Peyer's patch (tissue), 4 donors: ENCODE measurements around the gene TMEM217. TPM values are rescaled to one million over a fixed set of nuclear protein-coding genes. Genes with fewer than 3 reads are reported as not detected.

ENCODE experiments used
- DNase-seq, 3 donors: peaks; one replicate each; pipeline ENCODE4 v3.0.0-alpha.2; 2017 to 2019
- H3K27ac ChIP-seq, 4 donors: fragments of 200-600 bp; sonication (generic); one replicate each; pipeline ENCODE4 v1.5.1; 2016 to 2019
- H3K27me3 ChIP-seq, 2 donors: fragments of 200-600 bp; sonication (generic); one replicate each; pipeline ENCODE4 v1.5.1; 2019
- H3K36me3 ChIP-seq, 3 donors: fragments of 200-600 bp; sonication (generic); one replicate each; pipeline ENCODE4 v1.5.1; 2016 to 2019
- H3K4me1 ChIP-seq, 4 donors: fragments of 200-600 bp; sonication (generic); one replicate each; pipeline ENCODE4 v1.5.1; 2016 to 2019
- H3K4me3 ChIP-seq, 4 donors: fragments of 200-600 bp; sonication (generic); 1 replicate in 3 of 4; 2 replicates in 1 of 4; pipeline ENCODE4 v1.5.1; 2016 to 2019; ENCODE audit warnings: mild to moderate bottlenecking in 1 of 4
- H3K9me3 ChIP-seq, 4 donors: fragments of 200-600 bp; sonication (generic); one replicate each; pipeline ENCODE4 v1.5.1; 2016 to 2019; ENCODE audit warnings: mild to moderate bottlenecking in 1 of 4
- POLR2A ChIP-seq, 2 donors: fragments of 450-650 bp; IDR thresholded peaks; one replicate each; pipeline ENCODE4 v1.5.1; 2017; ENCODE audit warnings: antibody characterized with exemption in 2 of 2, mild to moderate bottlenecking in 2 of 2, moderate library complexity in 2 of 2
- total RNA-seq, 4 donors: library from RNA; depleted of rRNA; stranded (reverse); fragments of >200 nt; gene quantifications; one replicate each; pipeline ENCODE4 v1.1.0, GENCODE V29; 2016
- TF ChIP-seq, protein P1 (sequence below), 6 experiments: fragments of 450-650 bp in 4 of 6; fragments of 200-600 bp in 2 of 6; sonication (generic) in 1 of 6; IDR thresholded peaks; one replicate each; pipeline ENCODE4 v1.5.1; 2017 to 2019; ENCODE audit warnings: antibody characterized with exemption in 6 of 6, mild to moderate bottlenecking in 3 of 6, moderate library complexity in 1 of 6

The TMEM217 gene
- total RNA-seq, 4 donors from 2014 or later, result 0.53 TPM; not detected in 3

DNA sequence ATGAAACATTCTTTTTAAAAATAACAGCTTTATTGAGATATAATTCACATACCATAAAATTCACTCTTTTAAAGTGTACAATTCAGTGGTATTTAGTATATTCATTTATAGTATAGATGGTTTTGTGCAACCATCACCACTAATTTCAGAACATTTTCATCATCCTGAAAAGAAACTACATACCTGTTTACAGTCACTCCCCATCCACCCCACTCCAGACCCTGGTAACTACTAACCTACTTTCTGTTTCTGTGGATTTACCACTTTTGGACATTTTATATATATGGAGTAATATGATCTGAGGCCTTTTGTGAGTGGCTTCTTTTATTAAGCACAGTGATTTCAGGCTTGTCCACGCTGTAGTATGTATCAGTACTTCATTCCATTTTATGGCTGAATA lies 2.5 kb upstream of the TMEM217 start:
- H3K4me1 ChIP-seq, result peaks cover 0 to 12% (median 0%) of the 10 kb centered on the region in 4 donors
- H3K4me3 ChIP-seq, result no peak overlapping the region
- H3K27me3 ChIP-seq, result no peaks in the 10 kb centered on the region
- no peaks in the 10 kb centered on the region for H3K9me3 ChIP-seq
- no peaks in the 10 kb centered on the region for H3K36me3 ChIP-seq
- DNase-seq, result no peak
- H3K27ac ChIP-seq, result no peak overlapping the region
- no peak for TF ChIP-seq POLR2A (IDR thresholded peaks at IDR 0.05)
- TF ChIP-seq, protein P1, sequence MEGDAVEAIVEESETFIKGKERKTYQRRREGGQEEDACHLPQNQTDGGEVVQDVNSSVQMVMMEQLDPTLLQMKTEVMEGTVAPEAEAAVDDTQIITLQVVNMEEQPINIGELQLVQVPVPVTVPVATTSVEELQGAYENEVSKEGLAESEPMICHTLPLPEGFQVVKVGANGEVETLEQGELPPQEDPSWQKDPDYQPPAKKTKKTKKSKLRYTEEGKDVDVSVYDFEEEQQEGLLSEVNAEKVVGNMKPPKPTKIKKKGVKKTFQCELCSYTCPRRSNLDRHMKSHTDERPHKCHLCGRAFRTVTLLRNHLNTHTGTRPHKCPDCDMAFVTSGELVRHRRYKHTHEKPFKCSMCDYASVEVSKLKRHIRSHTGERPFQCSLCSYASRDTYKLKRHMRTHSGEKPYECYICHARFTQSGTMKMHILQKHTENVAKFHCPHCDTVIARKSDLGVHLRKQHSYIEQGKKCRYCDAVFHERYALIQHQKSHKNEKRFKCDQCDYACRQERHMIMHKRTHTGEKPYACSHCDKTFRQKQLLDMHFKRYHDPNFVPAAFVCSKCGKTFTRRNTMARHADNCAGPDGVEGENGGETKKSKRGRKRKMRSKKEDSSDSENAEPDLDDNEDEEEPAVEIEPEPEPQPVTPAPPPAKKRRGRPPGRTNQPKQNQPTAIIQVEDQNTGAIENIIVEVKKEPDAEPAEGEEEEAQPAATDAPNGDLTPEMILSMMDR (IDR thresholded peaks at IDR 0.05), result no peak

DNA sequence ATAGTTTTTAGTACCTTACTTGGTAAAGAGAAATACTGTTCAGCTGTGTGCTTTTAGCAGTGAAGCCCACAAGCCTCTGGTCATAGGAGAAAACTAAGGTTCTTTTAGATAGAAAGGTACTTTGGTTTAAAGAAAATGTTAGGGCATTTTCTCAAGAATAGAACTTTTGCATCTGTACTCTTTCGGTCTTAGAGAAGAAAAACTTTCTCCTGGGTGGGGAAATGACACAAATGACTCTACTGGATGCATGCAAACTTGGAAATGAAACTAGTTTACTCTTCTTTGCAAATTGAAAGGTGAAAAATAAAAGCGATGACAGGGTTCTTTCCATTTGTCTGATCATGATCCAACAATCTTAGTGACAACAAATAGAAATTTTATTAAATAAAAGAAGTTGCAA lies 2.1 kb upstream of the TMEM217 start:
- Histone ChIP-seq H3K9me3 (no peaks in the 10 kb centered on the region), H3K27ac (no peak overlapping the region), H3K4me3 (no peak overlapping the region), H3K4me1 (peaks cover 0 to 12% (median 0%) of the 10 kb centered on the region in 4 donors), H3K27me3 (no peaks in the 10 kb centered on the region), H3K36me3 (no peaks in the 10 kb centered on the region)
- no peak for DNase-seq
- TF ChIP-seq, protein P1 (IDR thresholded peaks at IDR 0.05), result no peak
- no peak for TF ChIP-seq POLR2A (IDR thresholded peaks at IDR 0.05)

DNA sequence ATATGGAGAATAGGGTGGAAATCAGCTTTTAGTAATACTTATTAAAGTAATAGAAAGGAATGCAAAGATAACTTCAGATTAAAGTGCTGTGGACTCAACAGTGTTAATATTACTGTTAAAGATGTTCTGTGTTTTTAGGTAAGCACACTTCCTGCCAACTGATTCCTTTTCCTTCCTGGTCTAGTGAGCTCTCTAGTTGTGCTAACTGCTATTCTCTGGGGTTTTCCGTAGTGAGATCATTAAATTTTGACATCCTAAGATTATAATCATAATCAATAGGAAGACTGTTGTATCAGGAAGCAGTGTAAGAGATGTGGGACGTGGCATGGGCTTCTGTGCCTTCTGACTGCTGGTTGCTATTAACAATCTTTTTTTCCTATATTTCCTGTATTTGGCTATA lies 1.2 kb upstream of the TMEM217 start:
- DNase-seq, result no peak
- Histone ChIP-seq H3K36me3 (no peaks in the 10 kb centered on the region), H3K4me1 (peaks cover 0 to 12% (median 0%) of the 10 kb centered on the region in 4 donors), H3K27me3 (no peaks in the 10 kb centered on the region), H3K9me3 (no peaks in the 10 kb centered on the region), H3K27ac (no peak overlapping the region), H3K4me3 (peak overlapping the region in 2 of 4 donors; percentile 71 to 91)
- TF ChIP-seq POLR2A (IDR thresholded peaks at IDR 0.05), result no peak
- TF ChIP-seq, protein P1 (IDR thresholded peaks at IDR 0.05), result no peak

DNA sequence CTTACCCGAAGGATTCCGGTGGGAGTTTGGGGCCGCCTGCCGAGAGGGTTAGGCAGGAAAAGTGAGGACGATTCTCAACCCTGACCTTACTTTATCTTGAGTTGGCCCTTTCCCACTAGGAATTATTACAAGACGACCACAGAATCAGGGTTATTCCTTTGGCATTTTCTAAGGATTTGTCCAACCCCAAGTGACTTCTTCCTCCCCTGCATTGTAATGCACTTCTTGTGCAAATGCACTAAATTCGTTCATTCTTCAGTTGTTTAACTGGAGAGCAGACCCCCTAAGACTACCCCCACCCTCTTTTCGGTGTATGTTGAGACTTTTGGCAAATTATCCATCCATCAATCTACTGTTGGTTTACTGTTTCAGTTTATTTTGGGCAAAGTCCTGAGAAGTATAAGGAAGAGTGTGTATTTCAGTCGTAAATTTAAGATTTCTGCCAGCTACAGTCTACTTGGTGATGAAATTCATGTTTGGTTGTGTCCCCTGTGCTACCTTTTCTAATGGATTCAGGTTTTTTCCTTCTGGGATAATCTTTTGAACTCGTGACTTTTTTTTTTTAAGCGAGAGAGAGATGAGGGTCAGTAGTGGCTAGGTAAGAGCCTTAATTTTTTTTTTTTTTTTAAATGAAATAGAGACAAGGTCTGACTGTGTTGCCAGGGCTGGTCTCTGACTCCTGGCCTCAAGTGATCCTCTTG lies 611 bp upstream of the TMEM217 start:
- no peak for DNase-seq
- H3K4me3 ChIP-seq, result peak overlapping the region; percentile 71 to 91 (median 86)
- no peak for TF ChIP-seq POLR2A (IDR thresholded peaks at IDR 0.05)

DNA sequence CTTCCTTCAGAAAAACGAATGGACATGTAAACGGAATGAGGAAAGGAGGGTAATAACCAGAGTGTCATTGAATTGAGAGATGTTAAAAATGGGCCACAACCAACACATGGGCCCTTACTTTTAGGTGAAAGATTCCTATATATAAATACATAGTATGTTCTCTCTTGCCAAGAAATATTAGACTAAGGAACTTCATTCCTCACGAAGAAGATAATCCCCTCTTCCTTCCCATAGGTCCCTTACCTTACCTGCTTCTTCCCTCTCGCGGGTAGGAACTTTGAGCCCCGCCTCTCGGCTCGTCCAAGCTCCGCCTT lies 667 bp downstream of the TMEM217 start:
- H3K4me1 ChIP-seq, result peaks cover 0 to 17% (median 0%) of the 10 kb centered on the region in 4 donors
- H3K4me3 ChIP-seq, result peak overlapping the region; percentile 71 to 91 (median 86)
- peak overlapping the region; percentile 79 to 89 (median 84) for H3K27ac ChIP-seq
- no peaks in the 10 kb centered on the region for H3K27me3 ChIP-seq
- DNase-seq, result no peak
- H3K9me3 ChIP-seq, result no peaks in the 10 kb centered on the region
- no peaks in the 10 kb centered on the region for H3K36me3 ChIP-seq
- no peak for TF ChIP-seq POLR2A (IDR thresholded peaks at IDR 0.05)
- TF ChIP-seq, protein P1 (IDR thresholded peaks at IDR 0.05), result no peak

More for the DNA sequence above, 611 bp upstream of the TMEM217 start:
- H3K27ac ChIP-seq, result peak overlapping the region; percentile 79 to 89 (median 84)
- H3K36me3 ChIP-seq, result no peaks in the 10 kb centered on the region
- H3K4me1 ChIP-seq, result peaks cover 0 to 17% (median 0%) of the 10 kb centered on the region in 4 donors
- no peaks in the 10 kb centered on the region for H3K27me3 ChIP-seq
- no peaks in the 10 kb centered on the region for H3K9me3 ChIP-seq

DNA sequence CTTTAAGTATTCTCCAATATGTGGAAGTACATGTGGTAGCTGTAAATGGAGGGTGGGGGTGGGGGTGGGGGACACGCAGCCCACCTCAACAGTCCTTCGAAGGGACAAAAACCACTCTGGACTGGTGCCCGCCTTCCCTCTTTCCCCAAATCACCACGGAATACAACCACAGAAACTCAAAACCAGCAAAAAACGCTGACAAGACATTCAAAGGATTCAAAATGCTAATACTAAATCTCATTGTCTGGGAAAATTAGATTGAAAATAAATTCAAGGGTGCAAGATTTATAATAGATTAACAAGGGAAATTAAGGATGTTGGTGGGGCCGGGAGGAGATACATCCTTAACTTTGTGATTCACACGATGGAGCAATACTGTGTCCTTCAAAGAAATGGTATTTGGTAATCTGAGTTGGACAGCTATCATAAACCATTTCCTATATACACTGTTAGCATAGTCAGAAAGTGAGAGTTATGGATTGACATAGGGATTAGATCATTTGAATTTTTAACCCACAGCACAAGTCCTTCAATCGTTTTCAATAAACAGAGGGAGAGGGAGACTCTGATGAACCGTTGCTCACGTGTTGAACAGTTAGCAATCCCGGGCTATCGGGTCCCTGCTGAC lies 1.1 kb downstream of the TMEM217 start:
- no peak for DNase-seq
- H3K27me3 ChIP-seq, result no peaks in the 10 kb centered on the region
- TF ChIP-seq, protein P1 (IDR thresholded peaks at IDR 0.05), result no peak
- no peak for TF ChIP-seq POLR2A (IDR thresholded peaks at IDR 0.05)
- no peaks in the 10 kb centered on the region for H3K36me3 ChIP-seq
- H3K27ac ChIP-seq, result peak overlapping the region in 3 of 4 donors; percentile 25 to 89 (median 79)
- peaks cover 0 to 17% (median 0%) of the 10 kb centered on the region in 4 donors for H3K4me1 ChIP-seq
- H3K4me3 ChIP-seq, result peak overlapping the region in 3 of 4 donors; percentile 71 to 91 (median 90)
- H3K9me3 ChIP-seq, result no peaks in the 10 kb centered on the region
